Measurements from ENCODE around the gene GFM2.
"Not testable (repeated sequence)": the region's sequence is repeated elsewhere in the genome, so short reads cannot be mapped to it uniquely, and the experiment has no call there.

The GFM2 gene

GRCh38 chr5:74686962-74687751, 79.8 kb downstream of the GFM2 start:
- DNase-seq, result no peak

DNA sequence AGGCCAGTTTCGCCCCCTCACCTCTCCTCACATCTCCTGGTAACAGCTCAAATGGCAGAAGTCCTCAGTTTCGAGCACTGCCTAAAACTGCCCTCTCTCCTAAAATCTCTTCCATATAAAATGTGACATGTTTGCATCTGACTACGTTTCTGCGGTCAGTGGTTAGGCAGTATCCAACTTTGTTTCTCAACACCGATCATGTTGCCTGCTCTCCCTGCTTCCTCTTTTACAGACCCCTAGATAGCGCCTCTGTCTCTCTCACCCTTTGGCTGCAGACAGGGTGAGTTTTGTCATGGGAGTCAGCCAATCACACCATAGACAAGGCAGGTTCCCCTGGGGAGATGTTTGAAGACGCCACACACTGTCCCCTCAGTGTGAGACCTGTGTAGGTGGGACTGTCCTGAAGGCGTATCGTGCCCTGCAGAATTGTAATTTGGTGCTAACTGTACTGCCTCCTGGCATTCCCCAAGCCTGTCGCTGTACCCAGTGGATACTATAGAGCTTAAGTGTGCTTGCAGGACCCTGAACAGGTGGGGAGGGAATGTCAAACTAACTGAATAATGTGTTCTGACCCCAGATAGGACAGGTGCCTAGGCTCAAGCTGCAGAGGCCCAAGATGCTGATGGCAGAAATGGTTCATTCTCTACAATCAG, 80.8 kb downstream of the GFM2 start:
- no peak for DNase-seq

- peak; percentile 35 for DNase-seq
Observed at GRCh38 chr5:74684900-74685851, 81.7 kb downstream of the GFM2 start, which contains the start of gene HEXB. HEXB (plus strand) TSS chr5:74685233; CDS start chr5:74685261, 28 bp downstream.

DNA sequence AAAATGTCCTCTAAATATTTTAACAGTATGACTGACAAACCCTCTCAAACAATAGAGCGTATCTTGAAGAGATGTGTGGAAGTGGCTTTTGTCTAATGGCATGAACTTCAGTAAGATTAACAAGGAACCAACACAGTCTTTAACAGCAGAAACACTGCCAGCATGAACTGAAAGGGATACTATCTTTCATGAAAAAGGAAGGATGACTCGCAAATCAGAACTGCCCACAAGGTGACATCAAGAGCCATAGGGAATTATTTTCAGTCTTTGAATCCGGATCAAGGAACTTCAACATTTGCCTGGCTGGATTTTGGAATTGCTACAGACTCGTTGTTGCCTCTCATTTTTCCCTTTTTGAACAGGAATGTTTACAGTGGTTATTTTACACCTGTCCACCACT, 87.0 kb downstream of the GFM2 start:
- DNase-seq, result no peak

- not testable (repeated sequence) for DNase-seq
Observed at GRCh38 chr5:74679300-74679699, 87.6 kb downstream of the GFM2 start.

DNA sequence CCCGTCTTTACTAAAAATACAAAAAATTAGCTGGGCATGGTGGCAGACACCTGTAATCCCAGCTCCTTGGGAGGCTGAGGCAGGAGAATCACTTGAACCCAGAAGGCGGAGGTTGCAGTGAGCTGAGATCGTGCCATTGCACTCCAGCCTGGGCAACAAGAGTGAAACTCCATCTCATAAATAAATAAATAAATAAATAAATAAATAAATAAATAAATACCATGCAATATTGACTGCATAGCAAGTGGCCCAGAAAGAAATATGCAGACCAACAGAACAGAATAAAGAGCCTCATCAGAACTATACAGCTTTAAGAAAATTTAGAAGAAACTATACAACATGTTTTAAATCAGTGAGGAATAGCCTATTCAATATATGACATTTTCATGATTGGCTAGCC, 88.8 kb downstream of the GFM2 start:
- DNase-seq, result not testable (repeated sequence)

GRCh38 chr5:74676466-74676865, 90.5 kb downstream of the GFM2 start:
- not testable (repeated sequence) for DNase-seq

- DNase-seq, result peak; percentile 24
Observed at GRCh38 chr5:74673011-74673790, 93.7 kb downstream of the GFM2 start.

DNA sequence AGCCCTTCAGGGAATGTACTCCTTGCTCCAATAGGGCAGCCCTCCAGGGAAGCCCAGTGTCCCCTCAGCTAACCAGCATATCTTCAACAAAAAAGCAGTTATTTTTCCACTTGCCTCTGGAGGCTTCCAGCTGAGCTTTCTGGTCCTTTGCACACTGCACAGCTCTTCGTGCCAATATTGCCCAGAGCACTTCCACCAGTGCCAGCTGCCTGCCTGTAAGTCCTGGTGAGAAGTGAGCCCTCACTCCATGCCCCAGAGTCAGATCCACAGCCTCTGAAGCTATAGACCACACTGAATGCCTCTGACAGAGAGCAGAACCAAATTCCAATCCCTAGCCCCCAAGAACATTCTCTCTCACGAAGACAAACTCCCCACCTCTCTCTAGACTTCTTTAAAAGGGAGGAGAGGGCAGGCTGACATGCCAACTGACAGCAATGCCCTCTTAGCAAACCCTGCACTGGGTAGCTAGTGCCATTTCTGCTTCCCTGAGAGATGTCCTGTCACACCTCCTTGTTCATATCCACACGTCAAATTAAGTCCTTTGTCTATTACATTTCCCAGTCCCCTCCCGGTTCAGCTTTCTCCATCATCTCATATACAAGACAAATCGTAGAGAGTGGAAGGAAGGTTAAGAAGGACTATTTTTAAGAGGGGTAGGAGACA, 94.6 kb downstream of the GFM2 start:
- DNase-seq, result no peak
